Activated CD4-positive, alpha-beta memory T cell treated with anti-CD3 and anti-CD28 coated beads, Interleukin-2, amount 10 ng/mL, durations not matched to agents 7 days and 5 days (primary cell): ENCODE measurements around the gene CES1. TPM values are rescaled to one million over a fixed set of nuclear protein-coding genes. Genes with fewer than 3 reads are reported as not detected.
"Not testable (repeated sequence)": the region's sequence is repeated elsewhere in the genome, so short reads cannot be mapped to it uniquely, and the experiment has no call there.

ENCODE experiments used
- CTCF ChIA-PET: fragments of 350-600 bp; sonication (Branson Sonifier 250); formaldehyde crosslinking; loops from one replicate; lab custom pipeline; 2021; ENCODE audit warnings: antibody characterized with exemption, inconsistent platforms; lab: Charles Lee
- POLR2A ChIA-PET: fragments of 350-600 bp; sonication (Branson Sonifier 250); formaldehyde crosslinking; loops from one replicate; lab custom pipeline; 2021; ENCODE audit warnings: antibody characterized with exemption; lab: Charles Lee
- DNase-seq: peaks from one replicate; pipeline ENCODE4 v3.0.0-alpha.2; 2020
- H3K27ac Mint-ChIP-seq: one replicate; pipeline ENCODE4 v1.8.0; 2021; ENCODE audit warnings: mild to moderate bottlenecking, mixed read lengths
- H3K27me3 Mint-ChIP-seq: one replicate; pipeline ENCODE4 v1.8.0; 2021; ENCODE audit warnings: mixed read lengths
- H3K36me3 Mint-ChIP-seq: one replicate; pipeline ENCODE4 v1.8.0; 2021; ENCODE audit warnings: low read depth, mixed read lengths
- H3K4me1 Mint-ChIP-seq: one replicate; pipeline ENCODE4 v1.8.0; 2021; ENCODE audit warnings: mixed read lengths
- H3K4me3 Mint-ChIP-seq: one replicate; pipeline ENCODE4 v1.8.0; 2021; ENCODE audit warnings: mild to moderate bottlenecking, mixed read lengths
- H3K9me3 Mint-ChIP-seq: one replicate; pipeline ENCODE4 v1.8.0; 2021; ENCODE audit warnings: mixed read lengths
- total RNA-seq, 2 experiments: library from RNA; stranded (reverse); gene quantifications; one replicate each; pipeline ENCODE4 v1.2.3, GENCODE V29; 2021

Gene CES1
- total RNA-seq, result 1 to 10 TPM; 3.4 to 5.0 TPM

- ChIA-PET CTCF (no interaction called here), POLR2A (no interaction called here)
- no peak for DNase-seq
- Mint-ChIP-seq H3K4me3 (no peak within 1 kb of the TSS), H3K27ac (no peak within 1 kb of the TSS), H3K4me1 (no peaks in the 10 kb centered on the region), H3K36me3 (no peaks in the 10 kb centered on the region), H3K9me3 (no peaks in the 10 kb centered on the region), H3K27me3 (peaks cover 2% of the 10 kb centered on the region)
Observed at GRCh38 chr16:55832773-55833691, at the start of gene CES1. Gene CES1 (minus strand): TSS chr16:55833096. CDS start chr16:55833055, 41 bp downstream.

DNA sequence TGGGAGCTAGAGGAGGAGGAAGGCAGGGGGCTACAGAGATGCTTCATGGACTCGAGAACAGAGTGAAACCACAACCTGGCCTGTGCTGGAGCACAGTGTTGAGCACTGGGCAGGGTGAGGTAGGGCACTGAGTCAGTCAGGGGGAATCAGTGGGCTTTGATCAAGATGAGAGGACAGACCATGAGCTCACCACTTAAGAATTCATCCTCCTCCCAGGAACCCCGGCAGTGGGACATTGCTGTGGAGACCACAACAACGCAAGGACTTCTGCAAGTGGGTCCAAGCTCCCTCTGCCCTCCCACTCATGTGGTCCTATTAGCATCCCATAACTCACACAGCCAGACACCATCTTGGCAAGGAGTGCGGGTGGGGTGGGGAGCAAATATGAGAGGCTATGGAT, 44.0 kb upstream of the CES1 start:
- POLR2A ChIA-PET, result no interaction called here
- Mint-ChIP-seq H3K4me1 (no peaks in the 10 kb centered on the region), H3K27me3 (peaks cover 6% of the 10 kb centered on the region), H3K9me3 (peaks cover 2% of the 10 kb centered on the region), H3K27ac (no peak overlapping the region), H3K4me3 (no peak overlapping the region), H3K36me3 (no peaks in the 10 kb centered on the region)
- CTCF ChIA-PET, result no interaction called here
- DNase-seq, result no peak

GRCh38 chr16:55875273-55875672, 42.4 kb upstream of the CES1 start, which contains the start of gene CES5A:
Gene CES5A (minus strand): TSS chr16:55875373. CDS start chr16:55875221, 152 bp downstream.
- no peak within 1 kb of the TSS for H3K27ac Mint-ChIP-seq
- CTCF ChIA-PET, result no interaction called here
- H3K4me1 Mint-ChIP-seq, result no peaks in the 10 kb centered on the region
- H3K4me3 Mint-ChIP-seq, result no peak within 1 kb of the TSS
- H3K27me3 Mint-ChIP-seq, result peaks cover 3% of the 10 kb centered on the region
- POLR2A ChIA-PET, result no interaction called here
- no peak for DNase-seq
- H3K36me3 Mint-ChIP-seq, result no peaks in the 10 kb centered on the region
- H3K9me3 Mint-ChIP-seq, result peaks cover 2% of the 10 kb centered on the region

DNA sequence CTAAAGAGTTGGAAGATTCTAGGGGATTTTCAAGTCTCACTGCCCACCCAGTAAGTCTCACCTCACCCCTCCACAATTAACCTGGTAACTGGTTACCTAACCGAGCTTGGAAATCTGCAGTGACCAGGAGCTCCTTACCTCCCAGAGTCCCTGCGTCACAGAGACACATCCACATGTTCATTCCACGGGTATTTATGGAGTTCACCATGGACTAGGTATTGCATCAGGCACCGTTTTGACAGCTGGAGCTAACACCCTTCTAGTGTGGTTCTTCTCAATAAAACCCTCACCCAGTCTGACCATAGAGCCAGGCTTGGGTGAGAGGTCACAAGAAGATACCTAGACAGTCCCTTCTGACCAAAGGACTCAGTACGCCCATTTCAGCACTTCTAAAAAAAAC, 40.2 kb upstream of the CES1 start:
- CTCF ChIA-PET, result no interaction called here
- DNase-seq, result no peak
- Mint-ChIP-seq H3K27me3 (peaks cover 3% of the 10 kb centered on the region), H3K36me3 (no peaks in the 10 kb centered on the region), H3K4me3 (no peak overlapping the region), H3K4me1 (no peaks in the 10 kb centered on the region), H3K9me3 (no peaks in the 10 kb centered on the region), H3K27ac (no peak overlapping the region)
- POLR2A ChIA-PET, result no interaction called here

DNA sequence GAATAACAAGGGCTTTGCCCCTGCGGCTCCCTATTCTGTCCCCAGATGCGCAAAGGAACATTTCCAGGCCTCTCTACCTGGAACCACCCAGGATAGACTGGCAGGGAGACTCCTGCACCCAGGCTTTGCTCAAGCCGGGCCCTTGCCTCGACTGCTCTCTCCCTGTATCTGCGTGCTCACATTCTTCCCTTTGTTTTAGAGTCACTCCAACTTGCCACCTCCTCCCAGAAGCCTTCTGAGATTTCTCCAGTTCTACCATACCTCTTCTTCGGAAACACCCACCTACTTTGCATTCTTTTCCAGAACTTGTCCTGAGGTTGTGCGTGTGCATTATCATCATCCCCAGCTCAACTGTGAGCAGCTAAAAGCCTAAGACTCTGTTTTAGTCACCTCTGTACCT, 39.2 kb upstream of the CES1 start:
- Mint-ChIP-seq H3K27me3 (peaks cover 3% of the 10 kb centered on the region), H3K36me3 (no peaks in the 10 kb centered on the region), H3K27ac (no peak overlapping the region), H3K4me3 (no peak overlapping the region), H3K4me1 (no peaks in the 10 kb centered on the region), H3K9me3 (no peaks in the 10 kb centered on the region)
- no peak for DNase-seq
- POLR2A ChIA-PET, result no interaction called here
- CTCF ChIA-PET, result no interaction called here

DNA sequence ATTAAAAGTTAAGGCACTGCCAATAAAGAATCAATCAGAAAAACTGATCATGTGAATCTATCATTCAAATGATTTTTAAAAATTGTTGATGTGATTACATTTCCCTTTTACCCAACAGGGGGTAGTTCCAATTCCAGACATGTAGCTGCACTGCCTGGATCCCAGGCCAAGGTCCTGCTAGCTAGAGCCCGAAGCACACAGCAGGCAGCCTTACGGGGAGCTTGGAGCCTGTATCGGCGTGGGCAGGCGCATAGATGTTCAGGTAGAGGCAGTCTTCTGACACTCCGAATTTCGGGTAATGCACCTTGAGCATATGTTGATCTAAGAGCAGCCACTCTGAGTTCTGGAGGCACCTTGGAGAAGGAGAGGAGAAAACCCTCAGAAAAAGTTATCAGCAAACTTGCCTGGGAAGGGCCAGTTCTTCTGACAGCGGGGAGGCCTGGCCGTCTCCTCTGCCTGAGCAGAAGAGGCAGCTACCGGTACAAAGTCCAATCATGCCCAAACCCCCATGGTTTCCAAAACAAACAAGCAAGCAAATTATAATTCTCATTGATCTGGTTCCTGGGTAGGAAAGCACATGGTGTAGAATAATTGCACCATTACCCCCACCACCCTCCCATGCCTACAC, 38.6 kb upstream of the CES1 start:
- no peaks in the 10 kb centered on the region for H3K9me3 Mint-ChIP-seq
- CTCF ChIA-PET, result no interaction called here
- no peaks in the 10 kb centered on the region for H3K36me3 Mint-ChIP-seq

DNA sequence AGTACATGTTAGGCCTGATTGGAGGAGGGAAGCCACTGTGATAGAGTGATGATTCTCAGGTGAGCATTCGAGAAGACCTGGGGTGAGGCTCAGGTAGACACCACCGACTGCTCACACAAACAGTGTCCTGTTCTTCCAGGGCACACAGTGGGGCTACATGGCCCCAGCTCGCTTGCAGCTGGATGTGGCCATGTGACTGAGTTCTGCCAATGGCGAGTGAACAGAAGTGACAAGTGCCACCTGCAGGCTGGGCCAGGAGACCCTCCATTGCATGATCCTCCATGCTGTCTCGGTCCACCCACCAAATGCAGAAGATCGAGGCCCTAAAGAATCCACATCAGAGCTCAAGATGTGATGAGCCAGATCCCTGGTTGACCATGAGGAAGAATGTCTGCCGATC, 36.1 kb upstream of the CES1 start:
- Mint-ChIP-seq H3K27me3 (no peaks in the 10 kb centered on the region), H3K4me3 (no peak overlapping the region), H3K9me3 (no peaks in the 10 kb centered on the region), H3K36me3 (no peaks in the 10 kb centered on the region), H3K27ac (no peak overlapping the region), H3K4me1 (no peaks in the 10 kb centered on the region)
- ChIA-PET POLR2A (no interaction called here), CTCF (no interaction called here)
- DNase-seq, result no peak

More for the DNA sequence above, 38.6 kb upstream of the CES1 start:
- H3K4me3 Mint-ChIP-seq, result no peak overlapping the region
- DNase-seq, result no peak
- peaks cover 3% of the 10 kb centered on the region for H3K27me3 Mint-ChIP-seq
- no peak overlapping the region for H3K27ac Mint-ChIP-seq
- POLR2A ChIA-PET, result no interaction called here
- H3K4me1 Mint-ChIP-seq, result no peaks in the 10 kb centered on the region

- Mint-ChIP-seq H3K27ac (no peak overlapping the region), H3K27me3 (no peaks in the 10 kb centered on the region), H3K36me3 (no peaks in the 10 kb centered on the region), H3K4me3 (no peak overlapping the region), H3K4me1 (no peaks in the 10 kb centered on the region), H3K9me3 (no peaks in the 10 kb centered on the region)
- ChIA-PET CTCF (no interaction called here), POLR2A (no interaction called here)
- no peak for DNase-seq
Observed at GRCh38 chr16:55868137-55868536, 35.2 kb upstream of the CES1 start.

DNA sequence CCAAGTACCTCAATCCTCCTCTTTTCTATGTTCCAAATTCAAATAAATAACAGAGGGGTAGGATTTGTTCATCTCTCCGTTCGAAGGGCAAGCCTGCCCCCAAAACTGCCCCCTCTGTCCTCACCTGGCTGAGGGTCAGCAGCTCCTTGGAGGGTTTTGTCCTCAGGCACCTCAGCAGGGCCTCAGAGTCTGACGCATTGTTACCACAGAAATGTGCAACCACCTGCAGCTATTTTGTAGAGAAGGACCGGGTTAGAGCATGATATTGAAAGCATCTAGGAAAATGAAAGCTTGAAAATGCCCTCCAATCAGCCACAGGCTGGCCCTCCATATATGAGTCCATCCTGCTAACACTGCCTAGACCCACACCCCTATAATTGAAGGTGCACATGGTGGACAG, 28.4 kb upstream of the CES1 start:
- POLR2A ChIA-PET, result no interaction called here
- Mint-ChIP-seq H3K4me3 (no peak overlapping the region), H3K4me1 (no peaks in the 10 kb centered on the region), H3K27me3 (peaks cover 10% of the 10 kb centered on the region), H3K27ac (no peak overlapping the region), H3K36me3 (no peaks in the 10 kb centered on the region), H3K9me3 (no peaks in the 10 kb centered on the region)
- CTCF ChIA-PET, result no interaction called here
- DNase-seq, result no peak

DNA sequence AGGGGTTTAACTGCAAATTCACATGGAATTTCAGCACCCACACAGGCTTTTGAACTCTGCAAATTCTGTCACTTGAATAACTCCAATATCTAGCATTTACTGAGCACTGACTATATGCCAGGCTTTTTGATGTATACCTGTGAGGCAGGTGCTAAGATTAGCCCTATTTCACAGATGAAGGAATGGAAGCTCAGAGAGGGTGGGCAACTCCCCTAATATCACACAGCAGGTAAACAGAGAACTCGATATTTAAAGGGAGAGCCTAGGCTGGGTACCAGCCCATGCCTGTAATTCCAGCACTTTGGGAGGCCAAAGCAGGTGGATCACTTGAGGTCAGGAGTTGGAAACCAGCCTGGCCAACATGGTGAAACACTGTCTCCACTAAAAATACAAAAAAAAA, 24.8 kb upstream of the CES1 start:
- CTCF ChIA-PET, H3K9me3 Mint-ChIP-seq, H3K4me3 Mint-ChIP-seq: not testable (repeated sequence)

GRCh38 chr16:55856950-55857349, 24.1 kb upstream of the CES1 start:
- H3K4me1 Mint-ChIP-seq, result no peaks in the 10 kb centered on the region
- H3K4me3 Mint-ChIP-seq, result no peak overlapping the region
- H3K27me3 Mint-ChIP-seq, result peaks cover 17% of the 10 kb centered on the region
- no peak overlapping the region for H3K27ac Mint-ChIP-seq
- no peaks in the 10 kb centered on the region for H3K36me3 Mint-ChIP-seq
- H3K9me3 Mint-ChIP-seq, result no peaks in the 10 kb centered on the region
- ChIA-PET POLR2A (no interaction called here), CTCF (no interaction called here)
- no peak for DNase-seq

More for the DNA sequence above, 24.8 kb upstream of the CES1 start:
- POLR2A ChIA-PET, H3K4me1 Mint-ChIP-seq, H3K27ac Mint-ChIP-seq, DNase-seq, H3K36me3 Mint-ChIP-seq: not testable (repeated sequence)
- H3K27me3 Mint-ChIP-seq, result peaks cover 14% of the 10 kb centered on the region

DNA sequence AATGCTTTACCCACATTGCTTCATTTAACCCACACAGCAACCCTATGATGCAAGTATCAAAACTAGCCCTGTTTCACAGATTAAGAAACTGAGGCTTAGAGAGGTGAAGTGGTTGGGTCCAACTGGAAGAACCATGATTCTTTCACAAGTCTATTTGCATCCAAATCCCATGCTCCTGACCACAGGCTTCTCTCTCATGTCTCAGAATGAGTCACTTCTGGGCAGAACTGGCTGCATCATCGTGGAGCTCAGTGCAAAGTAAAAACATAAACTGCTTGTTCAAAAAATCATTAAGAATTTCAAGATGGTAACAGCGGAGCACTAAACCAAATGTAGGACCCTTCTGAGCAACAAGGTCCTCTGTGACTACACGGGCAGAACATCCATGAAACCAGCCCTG, 20.2 kb upstream of the CES1 start:
- POLR2A ChIA-PET, result no interaction called here
- no peak for DNase-seq
- H3K27ac Mint-ChIP-seq, result no peak overlapping the region
- CTCF ChIA-PET, result no interaction called here
- no peak overlapping the region for H3K4me3 Mint-ChIP-seq
- no peaks in the 10 kb centered on the region for H3K9me3 Mint-ChIP-seq
- peaks cover 14% of the 10 kb centered on the region for H3K27me3 Mint-ChIP-seq
- no peaks in the 10 kb centered on the region for H3K36me3 Mint-ChIP-seq
- H3K4me1 Mint-ChIP-seq, result no peaks in the 10 kb centered on the region

- CTCF ChIA-PET, result no interaction called here
Observed at GRCh38 chr16:55849536-55849935, 16.6 kb upstream of the CES1 start.

More at GRCh38 chr16:55849536-55849935, 16.6 kb upstream of the CES1 start:
- no peaks in the 10 kb centered on the region for H3K4me1 Mint-ChIP-seq
- DNase-seq, result no peak
- POLR2A ChIA-PET, result no interaction called here
- H3K27me3 Mint-ChIP-seq, result peaks cover 18% of the 10 kb centered on the region
- no peaks in the 10 kb centered on the region for H3K36me3 Mint-ChIP-seq
- H3K27ac Mint-ChIP-seq, result no peak overlapping the region
- no peaks in the 10 kb centered on the region for H3K9me3 Mint-ChIP-seq
- no peak overlapping the region for H3K4me3 Mint-ChIP-seq
